K562 (cell line): ENCODE measurements around the gene SLC52A1. TPM values are rescaled to one million over a fixed set of nuclear protein-coding genes. Genes with fewer than 3 reads are reported as not detected.

Experiments used
- BMI1 ChIP-seq: fragments of 150-350 bp; IDR thresholded peaks from 2 replicates; pipeline ENCODE4 v1.6.1; 2014; ENCODE audit warnings: low read length
- ELK1 ChIP-seq: sonication (generic); formaldehyde crosslinking; IDR thresholded peaks from 2 replicates; pipeline ENCODE4 v1.8.1; 2022; ENCODE audit warnings: missing genetic modification reagents
- JUND ChIP-seq, 2 experiments: IDR thresholded peaks; 2 replicates in 1 of 2; 3 replicates in 1 of 2; pipeline ENCODE4 v1.6.1; 2011; ENCODE audit warnings: borderline replicate concordance in 2 of 2, low read depth in 2 of 2, low read length in 2 of 2, improper control_type of control experiment in 1 of 2, missing biosample characterization in 1 of 2, missing genetic modification characterization in 1 of 2, missing genetic modification reagents in 1 of 2
- KDM1A ChIP-seq, 2 experiments: fragments of 450-650 bp; IDR thresholded peaks; 2 replicates each; pipeline ENCODE4 v1.6.1; 2016; ENCODE audit warnings: mild to moderate bottlenecking in 2 of 2
- NEUROD1 ChIP-seq: fragments of 150-350 bp; IDR thresholded peaks from 2 replicates; pipeline ENCODE4 v1.6.1; 2014; ENCODE audit warnings: borderline replicate concordance, low read length, low read depth; ENCODE audit not compliant: partially characterized antibody
- ZNF41 ChIP-seq: fragments of 250-450 bp; sonication (Bioruptor Pico); conservative IDR thresholded peaks from 2 replicates; pipeline ENCODE4 v1.4.0; 2020; ENCODE audit warnings: mild to moderate bottlenecking
- ZNF785 ChIP-seq: fragments of 250-450 bp; sonication (Bioruptor Pico); IDR thresholded peaks from 2 replicates; pipeline ENCODE4 v1.4.0; 2020; ENCODE audit warnings: mild to moderate bottlenecking
- polyA plus RNA-seq, 8 experiments: library from polyadenylated mRNA; depleted of rRNA in 4 of 8; stranded (reverse) in 5 of 8; unstranded in 3 of 8; fragments of >200 nt; fragmentation: Nextera tagmentation in 2 of 8; fragmentation: Illumina TruSeq in 1 of 8; extraction: Ambion mirVana in 2 of 8; extraction: Trizol in 1 of 8; gene quantifications; 2 replicates each; pipeline versions ENCODE4 v1.2.1 to v1.2.3, GENCODE V29; 2011 to 2014; ENCODE audit warnings: inconsistent platforms in 1 of 8, missing spikeins in 1 of 8
- total RNA-seq, 7 experiments: library from RNA; depleted of rRNA in 6 of 7; stranded (reverse); fragments of >200 nt in 6 of 7; fragmentation: Illumina TruSeq in 2 of 7; extraction: Trizol in 2 of 7; gene quantifications; 2 replicates each; pipeline versions ENCODE4 v1.2.1 to v1.2.3, GENCODE V29; 2011 to 2021; ENCODE audit warnings: low replicate concordance in 1 of 7
- TF ChIP-seq, protein P1 (sequence below): IDR thresholded peaks from 3 replicates; pipeline ENCODE4 v1.6.1; 2011; ENCODE audit warnings: borderline replicate concordance, mild to moderate bottlenecking, moderate library complexity; ENCODE audit not compliant: insufficient read length; ENCODE audit errors: extremely low read depth
- TF ChIP-seq, protein P2 (sequence below): IDR thresholded peaks from 2 replicates; pipeline ENCODE4 v1.6.1; 2011; ENCODE audit warnings: borderline replicate concordance, low read depth, mild to moderate bottlenecking, moderate library complexity, low read length; ENCODE audit not compliant: insufficient read depth, poor library complexity, severe bottlenecking
- TF ChIP-seq, protein P3 (sequence below), 3 experiments: fragments of 200-800 bp in 1 of 3; fragments of 250-450 bp in 1 of 3; fragments of 450-650 bp in 1 of 3; sonication (Bioruptor Pico) in 1 of 3; sonication (Bioruptor generic) in 1 of 3; formaldehyde crosslinking in 1 of 3; IDR thresholded peaks; 2 replicates each; pipeline versions ENCODE4 v1.6.1 to v1.8.0; 2016 to 2022; ENCODE audit warnings: mild to moderate bottlenecking in 2 of 3, missing genetic modification characterization in 2 of 3, missing compliant biosample characterization in 1 of 3, moderate library complexity in 1 of 3
- TF ChIP-seq, protein P4 (sequence below): fragments of 150-350 bp; conservative IDR thresholded peaks from 2 replicates; pipeline ENCODE4 v1.6.1; 2014; ENCODE audit warnings: low read length

The SLC52A1 gene
- total and polyA plus RNA-seq, 9 of the 15 experiments (the other 6 are each of a cell fraction or from before 2014, with no cell fraction given) = 0.04 TPM; not detected in 8

DNA sequence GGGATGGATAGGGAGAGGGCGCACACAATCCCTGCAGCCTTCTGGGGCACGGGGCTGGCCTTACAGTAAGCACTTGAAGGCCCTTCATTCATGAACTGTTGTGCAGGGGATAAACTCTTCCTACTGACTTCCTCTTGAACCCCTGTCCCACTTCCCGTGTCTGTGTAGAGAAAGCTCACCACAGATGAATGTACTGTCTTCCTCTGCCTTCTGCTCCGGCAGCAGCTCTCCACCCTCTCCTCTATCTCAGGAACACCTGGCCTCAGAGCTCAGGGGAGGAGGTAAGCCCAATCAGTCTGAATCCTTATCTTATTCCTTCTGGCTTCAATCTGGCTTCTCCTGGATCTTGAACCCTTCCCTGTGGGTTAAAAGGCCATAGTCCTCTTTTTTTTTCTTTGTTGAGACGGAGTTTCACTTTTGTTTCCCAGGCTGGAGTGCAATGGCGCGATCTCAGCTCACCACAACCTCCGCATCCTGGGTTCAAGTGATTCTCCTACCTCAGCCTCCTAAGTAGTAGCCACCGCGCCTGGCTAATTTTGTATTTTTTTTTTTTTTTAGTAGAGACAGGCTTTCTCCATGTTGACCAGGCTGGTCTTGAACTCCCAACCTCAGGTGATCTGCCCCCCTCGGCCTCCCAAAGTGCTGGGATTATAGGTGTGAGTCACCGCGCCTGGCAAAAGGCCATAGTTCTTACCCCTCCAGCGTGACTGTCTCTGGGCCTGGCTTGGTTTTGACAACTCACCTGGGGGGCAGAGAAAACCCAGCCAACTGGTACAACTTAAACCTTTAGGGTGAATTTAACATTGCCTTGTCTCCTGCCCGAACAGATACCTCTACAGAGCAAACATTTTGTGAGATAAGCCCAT is 7.2 kb upstream of the SLC52A1 start (continued):
- TF ChIP-seq KDM1A (IDR thresholded peaks at IDR 0.05) (peak; percentile 53 to 64), BMI1 (no peak), ZNF41 (no peak), NEUROD1 (no peak), ELK1 (CRISPR knock-in tag) (no peak), ZNF785 (no peak), JUND (IDR thresholded peaks at IDR 0.05; ENCODE audit: borderline replicate concordance, low read depth, low read length) (0 out of 2 replicates have a peak, but pooled peaks have one; percentile 11), JUND (tag; IDR thresholded peaks at IDR 0.05; ENCODE audit: borderline replicate concordance, low read depth, low read length) (no peak)
- TF ChIP-seq, protein P1, sequence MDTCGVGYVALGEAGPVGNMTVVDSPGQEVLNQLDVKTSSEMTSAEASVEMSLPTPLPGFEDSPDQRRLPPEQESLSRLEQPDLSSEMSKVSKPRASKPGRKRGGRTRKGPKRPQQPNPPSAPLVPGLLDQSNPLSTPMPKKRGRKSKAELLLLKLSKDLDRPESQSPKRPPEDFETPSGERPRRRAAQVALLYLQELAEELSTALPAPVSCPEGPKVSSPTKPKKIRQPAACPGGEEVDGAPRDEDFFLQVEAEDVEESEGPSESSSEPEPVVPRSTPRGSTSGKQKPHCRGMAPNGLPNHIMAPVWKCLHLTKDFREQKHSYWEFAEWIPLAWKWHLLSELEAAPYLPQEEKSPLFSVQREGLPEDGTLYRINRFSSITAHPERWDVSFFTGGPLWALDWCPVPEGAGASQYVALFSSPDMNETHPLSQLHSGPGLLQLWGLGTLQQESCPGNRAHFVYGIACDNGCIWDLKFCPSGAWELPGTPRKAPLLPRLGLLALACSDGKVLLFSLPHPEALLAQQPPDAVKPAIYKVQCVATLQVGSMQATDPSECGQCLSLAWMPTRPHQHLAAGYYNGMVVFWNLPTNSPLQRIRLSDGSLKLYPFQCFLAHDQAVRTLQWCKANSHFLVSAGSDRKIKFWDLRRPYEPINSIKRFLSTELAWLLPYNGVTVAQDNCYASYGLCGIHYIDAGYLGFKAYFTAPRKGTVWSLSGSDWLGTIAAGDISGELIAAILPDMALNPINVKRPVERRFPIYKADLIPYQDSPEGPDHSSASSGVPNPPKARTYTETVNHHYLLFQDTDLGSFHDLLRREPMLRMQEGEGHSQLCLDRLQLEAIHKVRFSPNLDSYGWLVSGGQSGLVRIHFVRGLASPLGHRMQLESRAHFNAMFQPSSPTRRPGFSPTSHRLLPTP = no peak
- TF ChIP-seq, protein P2, sequence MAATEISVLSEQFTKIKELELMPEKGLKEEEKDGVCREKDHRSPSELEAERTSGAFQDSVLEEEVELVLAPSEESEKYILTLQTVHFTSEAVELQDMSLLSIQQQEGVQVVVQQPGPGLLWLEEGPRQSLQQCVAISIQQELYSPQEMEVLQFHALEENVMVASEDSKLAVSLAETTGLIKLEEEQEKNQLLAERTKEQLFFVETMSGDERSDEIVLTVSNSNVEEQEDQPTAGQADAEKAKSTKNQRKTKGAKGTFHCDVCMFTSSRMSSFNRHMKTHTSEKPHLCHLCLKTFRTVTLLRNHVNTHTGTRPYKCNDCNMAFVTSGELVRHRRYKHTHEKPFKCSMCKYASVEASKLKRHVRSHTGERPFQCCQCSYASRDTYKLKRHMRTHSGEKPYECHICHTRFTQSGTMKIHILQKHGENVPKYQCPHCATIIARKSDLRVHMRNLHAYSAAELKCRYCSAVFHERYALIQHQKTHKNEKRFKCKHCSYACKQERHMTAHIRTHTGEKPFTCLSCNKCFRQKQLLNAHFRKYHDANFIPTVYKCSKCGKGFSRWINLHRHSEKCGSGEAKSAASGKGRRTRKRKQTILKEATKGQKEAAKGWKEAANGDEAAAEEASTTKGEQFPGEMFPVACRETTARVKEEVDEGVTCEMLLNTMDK = no peak
- TF ChIP-seq, protein P3, sequence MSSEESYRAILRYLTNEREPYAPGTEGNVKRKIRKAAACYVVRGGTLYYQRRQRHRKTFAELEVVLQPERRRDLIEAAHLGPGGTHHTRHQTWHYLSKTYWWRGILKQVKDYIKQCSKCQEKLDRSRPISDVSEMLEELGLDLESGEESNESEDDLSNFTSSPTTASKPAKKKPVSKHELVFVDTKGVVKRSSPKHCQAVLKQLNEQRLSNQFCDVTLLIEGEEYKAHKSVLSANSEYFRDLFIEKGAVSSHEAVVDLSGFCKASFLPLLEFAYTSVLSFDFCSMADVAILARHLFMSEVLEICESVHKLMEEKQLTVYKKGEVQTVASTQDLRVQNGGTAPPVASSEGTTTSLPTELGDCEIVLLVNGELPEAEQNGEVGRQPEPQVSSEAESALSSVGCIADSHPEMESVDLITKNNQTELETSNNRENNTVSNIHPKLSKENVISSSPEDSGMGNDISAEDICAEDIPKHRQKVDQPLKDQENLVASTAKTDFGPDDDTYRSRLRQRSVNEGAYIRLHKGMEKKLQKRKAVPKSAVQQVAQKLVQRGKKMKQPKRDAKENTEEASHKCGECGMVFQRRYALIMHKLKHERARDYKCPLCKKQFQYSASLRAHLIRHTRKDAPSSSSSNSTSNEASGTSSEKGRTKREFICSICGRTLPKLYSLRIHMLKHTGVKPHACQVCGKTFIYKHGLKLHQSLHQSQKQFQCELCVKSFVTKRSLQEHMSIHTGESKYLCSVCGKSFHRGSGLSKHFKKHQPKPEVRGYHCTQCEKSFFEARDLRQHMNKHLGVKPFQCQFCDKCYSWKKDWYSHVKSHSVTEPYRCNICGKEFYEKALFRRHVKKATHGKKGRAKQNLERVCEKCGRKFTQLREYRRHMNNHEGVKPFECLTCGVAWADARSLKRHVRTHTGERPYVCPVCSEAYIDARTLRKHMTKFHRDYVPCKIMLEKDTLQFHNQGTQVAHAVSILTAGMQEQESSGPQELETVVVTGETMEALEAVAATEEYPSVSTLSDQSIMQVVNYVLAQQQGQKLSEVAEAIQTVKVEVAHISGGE (CRISPR knock-in tag; IDR thresholded peaks at IDR 0.05) = peak in 1 of 3 experiments; percentile 53; a peak in 1 of 6 replicates
- TF ChIP-seq, protein P4, sequence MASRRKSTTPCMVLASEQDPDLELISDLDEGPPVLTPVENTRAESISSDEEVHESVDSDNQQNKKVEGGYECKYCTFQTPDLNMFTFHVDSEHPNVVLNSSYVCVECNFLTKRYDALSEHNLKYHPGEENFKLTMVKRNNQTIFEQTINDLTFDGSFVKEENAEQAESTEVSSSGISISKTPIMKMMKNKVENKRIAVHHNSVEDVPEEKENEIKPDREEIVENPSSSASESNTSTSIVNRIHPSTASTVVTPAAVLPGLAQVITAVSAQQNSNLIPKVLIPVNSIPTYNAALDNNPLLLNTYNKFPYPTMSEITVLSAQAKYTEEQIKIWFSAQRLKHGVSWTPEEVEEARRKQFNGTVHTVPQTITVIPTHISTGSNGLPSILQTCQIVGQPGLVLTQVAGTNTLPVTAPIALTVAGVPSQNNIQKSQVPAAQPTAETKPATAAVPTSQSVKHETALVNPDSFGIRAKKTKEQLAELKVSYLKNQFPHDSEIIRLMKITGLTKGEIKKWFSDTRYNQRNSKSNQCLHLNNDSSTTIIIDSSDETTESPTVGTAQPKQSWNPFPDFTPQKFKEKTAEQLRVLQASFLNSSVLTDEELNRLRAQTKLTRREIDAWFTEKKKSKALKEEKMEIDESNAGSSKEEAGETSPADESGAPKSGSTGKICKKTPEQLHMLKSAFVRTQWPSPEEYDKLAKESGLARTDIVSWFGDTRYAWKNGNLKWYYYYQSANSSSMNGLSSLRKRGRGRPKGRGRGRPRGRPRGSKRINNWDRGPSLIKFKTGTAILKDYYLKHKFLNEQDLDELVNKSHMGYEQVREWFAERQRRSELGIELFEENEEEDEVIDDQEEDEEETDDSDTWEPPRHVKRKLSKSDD = no peak
